ENCODE measurements around the gene CCDC183. TPM values are rescaled to one million over a fixed set of nuclear protein-coding genes. Genes with fewer than 3 reads are reported as not detected.

The CCDC183 gene
- total and polyA plus RNA-seq, 10 of the 15 experiments (the other 5 are each of a cell fraction or from before 2014, with no cell fraction given), result 0.04 to 1.2 (median 0.55) TPM; not detected in 5

- Histone ChIP-seq H3K79me2 (ENCODE audit: control insufficient read depth, insufficient read depth, low read length) (no peaks in the 10 kb centered on the region), H3K27me3 (replicated peaks in 1 of 2; ENCODE audit: control insufficient read depth in 2 of 2, insufficient read depth in 2 of 2, low read length in 1 of 2) (no peaks in the 10 kb centered on the region; a peak in 1 of 4 replicates), H2AFZ (ENCODE audit: control insufficient read depth, low read depth, low read length) (no peak overlapping the region), H3K9ac (ENCODE audit: control insufficient read depth, insufficient read depth, low read length) (no peak overlapping the region), H3K27ac (ENCODE audit: control insufficient read depth, insufficient read depth) (no peak overlapping the region), H3K4me2 (ENCODE audit: control insufficient read depth, insufficient read depth) (no peak overlapping the region), H3K4me1 (ENCODE audit: control insufficient read depth, insufficient read depth, low read length) (peaks cover 13% of the 10 kb centered on the region), H3K36me3 (ENCODE audit: control insufficient read depth in 2 of 2, insufficient read depth in 2 of 2, low read length in 1 of 2) (no peaks in the 10 kb centered on the region), H4K20me1 (ENCODE audit: control insufficient read depth, insufficient read depth) (no peaks in the 10 kb centered on the region), H3K4me3 (no peak overlapping the region), H3K9me3 (replicated peaks; ENCODE audit: control insufficient read depth, insufficient read depth, low read length) (peaks cover 6% of the 10 kb centered on the region; the same call in 2 of the 3 replicates)
- intact Hi-C loops (cut with micrococcal nuclease; ENCODE audit: unreplicated experiment), result no loop called here
- ChIA-PET RAD21 (ENCODE audit: unreplicated experiment) (no interaction called here), SMC1A (ENCODE audit: uncharacterized antibody, unreplicated experiment) (interaction anchor here (1.7 kb wide), 1 partner anchor 263 kb away, joined by 3 read pairs; no protein-coding TSS in a partner anchor), CTCF (interaction anchor here (9.3 kb wide), 1 partner anchor 11 kb away, joined by 163 read pairs; no protein-coding TSS in a partner anchor), POLR2A (no interaction called here)
- DNase-seq (ENCODE audit: low read depth, low spot score) (no peak), FAIRE-seq (no peak), ATAC-seq (no peak)
- WGBS (ENCODE audit: insufficient coverage, insufficient replicate concordance, low lambda C conversion rate, missing lambda C conversion rate), result 42% methylated on average over 3 of the region's 3 CpGs
- in situ Hi-C loops (cut with MboI), result no loop called here
- no TSS peak for BruUV-seq (replicated peaks)
- no peak for TF ChIP-seq MTA3 (IDR thresholded peaks at IDR 0.05; ENCODE audit: borderline replicate concordance, low read length)
Measured at GRCh38 chr9:136771907-136772415, 24.2 kb upstream of the CCDC183 start.

GRCh38 chr9:136773386-136774044 is 22.6 kb upstream of the CCDC183 start:
- peaks cover 6% of the 10 kb centered on the region; the same call in 2 of the 3 replicates for H3K9me3 ChIP-seq (replicated peaks; ENCODE audit: control insufficient read depth, insufficient read depth, low read length)
- H3K36me3 ChIP-seq (ENCODE audit: control insufficient read depth in 2 of 2, insufficient read depth in 2 of 2, low read length in 1 of 2), result no peaks in the 10 kb centered on the region
- H3K79me2 ChIP-seq (ENCODE audit: control insufficient read depth, insufficient read depth, low read length), result no peaks in the 10 kb centered on the region
- H3K4me1 ChIP-seq (ENCODE audit: control insufficient read depth, insufficient read depth, low read length), result no peaks in the 10 kb centered on the region
- FAIRE-seq, result no peak
- no peak overlapping the region for H3K4me2 ChIP-seq (ENCODE audit: control insufficient read depth, insufficient read depth)
- BruUV-seq (replicated peaks), result no TSS peak
- SMC1A ChIA-PET (ENCODE audit: uncharacterized antibody, unreplicated experiment), result no interaction called here
- no peaks in the 10 kb centered on the region; a peak in 1 of 4 replicates for H3K27me3 ChIP-seq (replicated peaks in 1 of 2; ENCODE audit: control insufficient read depth in 2 of 2, insufficient read depth in 2 of 2, low read length in 1 of 2)
- POLR2A ChIA-PET, result no interaction called here
- RAD21 ChIA-PET (ENCODE audit: unreplicated experiment), result no interaction called here
- WGBS (ENCODE audit: insufficient coverage, insufficient replicate concordance, low lambda C conversion rate, missing lambda C conversion rate), result 35% methylated on average over 7 of the region's 7 CpGs
- intact Hi-C loops (cut with micrococcal nuclease; ENCODE audit: unreplicated experiment) (no loop called here), in situ Hi-C loops (cut with MboI) (no loop called here)
- H3K4me3 ChIP-seq, result no peak overlapping the region
- H3K27ac ChIP-seq (ENCODE audit: control insufficient read depth, insufficient read depth), result no peak overlapping the region
- peak; percentile 92 for ATAC-seq
- CTCF ChIA-PET, result interaction anchor here (0.8 to 9.3 kb wide), 2 partner anchors 10 to 15 kb away, joined by 4 to 163 read pairs; partner anchors contain the start of gene LCN8
- H4K20me1 ChIP-seq (ENCODE audit: control insufficient read depth, insufficient read depth), result no peaks in the 10 kb centered on the region
- H3K9ac ChIP-seq (ENCODE audit: control insufficient read depth, insufficient read depth, low read length), result no peak overlapping the region
- no peak for DNase-seq (ENCODE audit: low read depth, low spot score)
- H2AFZ ChIP-seq (ENCODE audit: control insufficient read depth, low read depth, low read length), result peak overlapping the region; percentile 89
- TF ChIP-seq ZSCAN29 (IDR thresholded peaks at IDR 0.05) (no peak), SKIL (IDR thresholded peaks at IDR 0.05; ENCODE audit: low read depth, poor library complexity, severe bottlenecking) (no peak), KDM1A (IDR thresholded peaks at IDR 0.05; ENCODE audit: borderline replicate concordance) (no peak), ZNF274 (IDR thresholded peaks at IDR 0.05; ENCODE audit: insufficient read depth, insufficient read length) (no peak), NBN (IDR thresholded peaks at IDR 0.05) (no peak), SIX5 (IDR thresholded peaks at IDR 0.05; ENCODE audit: low read depth, low read length, severe bottlenecking) (peak; percentile 72), ATF3 (IDR thresholded peaks at IDR 0.05; ENCODE audit: borderline replicate concordance, extremely low read depth, low read depth, low read length) (peak; percentile 70; the same call in 1 of the 2 replicates), RFX5 (IDR thresholded peaks at IDR 0.05; ENCODE audit: low read depth, low read length) (no peak), MTA2 (IDR thresholded peaks at IDR 0.05; ENCODE audit: low read depth) (no peak), USF2 (IDR thresholded peaks at IDR 0.05; ENCODE audit: borderline replicate concordance, low read depth, low read length) (peak; percentile 54), NFYA (IDR thresholded peaks at IDR 0.05; ENCODE audit: borderline replicate concordance, low read depth, low read length) (no peak), HCFC1 (IDR thresholded peaks at IDR 0.05; ENCODE audit: low read length) (peak; percentile 71), RAD51 (IDR thresholded peaks at IDR 0.05) (peak; percentile 57; the same call in 1 of the 2 replicates)
